Keratinocyte (primary cell): ENCODE measurements around the gene PTPRD. TPM values are rescaled to one million over a fixed set of nuclear protein-coding genes. Genes with fewer than 3 reads are reported as not detected.

Experiments used
- DNase-seq: peaks from one replicate; pipeline ENCODE4 v3.0.0-alpha.2; 2011; ENCODE audit warnings: low read depth, missing footprints, low spot score
- FAIRE-seq: peaks from 2 replicates; lab custom pipeline; 2011; peaks lifted over from hg19 to GRCh38; lab: Jason Lieb, UNC
- H2AFZ ChIP-seq: 2 replicates; pipeline ENCODE4 v1.6.0; 2012; ENCODE audit warnings: low read length, control low read depth, inconsistent platforms; ENCODE audit not compliant: control insufficient read depth
- H3K27ac ChIP-seq: 2 replicates; pipeline ENCODE4 v1.5.1; 2011; ENCODE audit warnings: low read length; ENCODE audit not compliant: control insufficient read depth, insufficient read depth
- H3K27me3 ChIP-seq: 3 replicates; pipeline ENCODE4 v1.6.0; 2011; ENCODE audit warnings: low read length; ENCODE audit not compliant: control insufficient read depth, insufficient read depth; ENCODE audit errors: extremely low read depth
- H3K36me3 ChIP-seq, 2 experiments: 2 replicates in 1 of 2; 3 replicates in 1 of 2; pipeline ENCODE4 v1.5.1; 2011; ENCODE audit warnings: low read length in 2 of 2, mild to moderate bottlenecking in 1 of 2; ENCODE audit not compliant: control insufficient read depth in 2 of 2, insufficient read depth in 2 of 2; ENCODE audit errors: extremely low read depth in 1 of 2
- H3K4me1 ChIP-seq: 3 replicates; pipeline ENCODE4 v1.5.1; 2011; ENCODE audit warnings: low read length; ENCODE audit not compliant: control insufficient read depth, insufficient read depth; ENCODE audit errors: extremely low read depth
- H3K4me2 ChIP-seq: 3 replicates; pipeline ENCODE4 v1.6.0; 2011; ENCODE audit warnings: low read depth, low read length; ENCODE audit not compliant: control insufficient read depth, insufficient read depth; ENCODE audit errors: extremely low read depth
- H3K4me3 ChIP-seq, 3 experiments: fragments of 200-600 bp in 1 of 3; sonication (generic) in 1 of 3; 2 replicates in 2 of 3; 3 replicates in 1 of 3; pipeline ENCODE4 v1.5.1; 2011 to 2016; ENCODE audit warnings: low read length in 3 of 3, mild to moderate bottlenecking in 3 of 3, control low read depth in 2 of 3, inconsistent platforms in 1 of 3, low read depth in 1 of 3, mixed read lengths in 1 of 3, mixed run types in 1 of 3, moderate library complexity in 1 of 3; ENCODE audit not compliant: control insufficient read depth in 2 of 3, insufficient read depth in 2 of 3; ENCODE audit errors: extremely low read depth in 1 of 3
- H3K79me2 ChIP-seq: 2 replicates; pipeline ENCODE4 v1.6.0; 2012; ENCODE audit warnings: low read length; ENCODE audit not compliant: control insufficient read depth, insufficient read depth
- H3K9ac ChIP-seq: 3 replicates; pipeline ENCODE4 v1.6.0; 2011; ENCODE audit warnings: low read length; ENCODE audit not compliant: control insufficient read depth, insufficient read depth; ENCODE audit errors: extremely low read depth
- H3K9me1 ChIP-seq: 3 replicates; pipeline ENCODE4 v1.6.0; 2011; ENCODE audit warnings: low read length; ENCODE audit not compliant: control insufficient read depth, insufficient read depth; ENCODE audit errors: extremely low read depth
- H3K9me3 ChIP-seq: 2 replicates; pipeline ENCODE4 v1.5.1; 2012; ENCODE audit warnings: low read depth, low read length; ENCODE audit not compliant: control insufficient read depth
- H4K20me1 ChIP-seq: 3 replicates; pipeline ENCODE4 v1.6.0; 2011; ENCODE audit warnings: low read length; ENCODE audit not compliant: control insufficient read depth, insufficient read depth; ENCODE audit errors: extremely low read depth
- CTCF ChIP-seq, 3 experiments: IDR thresholded peaks in 1 of 3; conservative IDR thresholded peaks in 1 of 3; optimal IDR thresholded peaks in 1 of 3; 2 replicates in 2 of 3; 3 replicates in 1 of 3; pipeline versions ENCODE3 to v1.5.1; 2011; ENCODE audit warnings: low read length in 3 of 3, mild to moderate bottlenecking in 3 of 3, moderate library complexity in 2 of 3, control low read depth in 1 of 3, inconsistent platforms in 1 of 3; ENCODE audit not compliant: insufficient read depth in 2 of 3; ENCODE audit errors: extremely low read depth in 1 of 3
- EZH2 ChIP-seq: IDR thresholded peaks from one replicate; pipeline ENCODE4 v1.6.1; 2012; ENCODE audit warnings: inconsistent platforms, mild to moderate bottlenecking, low read length, moderate library complexity
- dilution Hi-C: fragments of 300-500 bp; cut with MboI; formaldehyde crosslinking; loops from one replicate; pipeline ENCODE4 v1.7.0; 2020; ENCODE audit warnings: low sequenced_read_pairs; ENCODE audit not compliant: extremely low pct_ligation_motif_present
- polyA plus RNA-seq, 5 experiments: library from polyadenylated mRNA; depleted of rRNA in 3 of 5; stranded (reverse) in 3 of 5; stranded (forward) in 1 of 5; unstranded in 1 of 5; fragments of >200 nt; gene quantifications; 1 replicate in 1 of 5; 2 replicates in 3 of 5; 3 replicates in 1 of 5; pipeline versions ENCODE4 v1.2.1 to v1.2.3, GENCODE V29; 2011 to 2012; ENCODE audit warnings: missing spikeins in 2 of 5, low read depth in 1 of 5, low replicate concordance in 1 of 5

The PTPRD gene
- polyA plus RNA-seq, 1 donor (not counting 4 experiments of a cell fraction or from before 2014, with no cell fraction given), result 0.10 TPM

GRCh38 chr9:9033022-9033421 lies 1579.8 kb downstream of the PTPRD start:
- no peaks in the 10 kb centered on the region for H3K36me3 ChIP-seq
- no peak for TF ChIP-seq CTCF (optimal IDR thresholded peaks at IDR 0.05 in 1 of 3, IDR thresholded peaks at IDR 0.05 in 1 of 3, conservative IDR thresholded peaks at IDR 0.05 in 1 of 3; ENCODE audit: extremely low read depth in 1 of 3, insufficient read depth in 2 of 3, low read length in 3 of 3)
- TF ChIP-seq EZH2, result no peak
- no peak overlapping the region for H3K4me3 ChIP-seq
- H3K9me3 ChIP-seq, result no peaks in the 10 kb centered on the region
- no peaks in the 10 kb centered on the region for H3K4me1 ChIP-seq
- H3K9ac ChIP-seq, result no peak overlapping the region
- no peaks in the 10 kb centered on the region for H3K27me3 ChIP-seq
- no peak overlapping the region for H3K4me2 ChIP-seq
- no peak overlapping the region for H3K27ac ChIP-seq
- no peaks in the 10 kb centered on the region for H3K79me2 ChIP-seq
- no peaks in the 10 kb centered on the region for H4K20me1 ChIP-seq
- no peak for DNase-seq
- dilution Hi-C loops, result no loop called here
- no peak overlapping the region for H2AFZ ChIP-seq
- no peaks in the 10 kb centered on the region for H3K9me1 ChIP-seq
- no peak for FAIRE-seq

DNA sequence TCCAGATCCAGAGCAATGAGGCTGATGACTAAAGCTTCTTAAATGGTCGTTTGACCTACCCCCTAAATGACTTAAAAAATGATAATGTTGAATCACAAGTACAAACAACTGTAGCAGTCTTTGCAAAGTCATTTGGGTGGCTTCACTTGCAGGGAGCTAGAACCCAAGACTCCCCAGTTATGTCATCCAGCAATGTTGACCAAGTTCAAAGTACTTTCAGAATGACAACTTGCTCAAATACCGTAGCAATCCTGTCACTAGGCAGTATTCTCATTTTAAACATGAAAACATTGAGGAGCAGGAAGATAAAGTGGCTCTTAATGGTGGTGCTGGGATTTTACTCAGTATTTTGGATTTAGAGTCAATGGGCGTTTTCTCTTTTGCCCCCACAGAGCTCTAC lies 1596.2 kb downstream of the PTPRD start:
- TF ChIP-seq EZH2 (no peak), CTCF (optimal IDR thresholded peaks at IDR 0.05 in 1 of 3, IDR thresholded peaks at IDR 0.05 in 1 of 3, conservative IDR thresholded peaks at IDR 0.05 in 1 of 3; ENCODE audit: extremely low read depth in 1 of 3, insufficient read depth in 2 of 3, low read length in 3 of 3) (no peak)
- no peak overlapping the region for H3K4me3 ChIP-seq
- H3K79me2 ChIP-seq, result no peaks in the 10 kb centered on the region
- no peak overlapping the region for H3K27ac ChIP-seq
- DNase-seq, result no peak
- no peak overlapping the region for H3K4me2 ChIP-seq
- H3K27me3 ChIP-seq, result no peaks in the 10 kb centered on the region
- H3K9me3 ChIP-seq, result no peaks in the 10 kb centered on the region
- no peaks in the 10 kb centered on the region for H3K9me1 ChIP-seq
- no peaks in the 10 kb centered on the region for H3K36me3 ChIP-seq
- H4K20me1 ChIP-seq, result no peaks in the 10 kb centered on the region
- no peak overlapping the region for H3K9ac ChIP-seq
- dilution Hi-C loops, result no loop called here
- no peaks in the 10 kb centered on the region for H3K4me1 ChIP-seq
- no peak for FAIRE-seq
- H2AFZ ChIP-seq, result no peak overlapping the region
